Transverse colon (tissue), 4 donors: ENCODE data around the gene MEGF10. TPM values are rescaled to one million over a fixed set of nuclear protein-coding genes. Genes with fewer than 3 reads are reported as not detected.

ENCODE experiments used
- DNase-seq: peaks from one replicate; pipeline ENCODE4 v3.0.0-alpha.2; 2019
- H3K27ac ChIP-seq, 4 donors: fragments of 200-600 bp; sonication (generic); 2 replicates each; pipeline ENCODE4 v1.5.1; 2016 to 2018; ENCODE audit warnings: inconsistent platforms in 4 of 4
- H3K27me3 ChIP-seq: fragments of 200-600 bp; sonication (generic); 2 replicates; pipeline ENCODE4 v1.5.1; 2017; ENCODE audit warnings: inconsistent platforms
- H3K36me3 ChIP-seq, 4 donors: fragments of 200-600 bp; sonication (generic); 2 replicates each; pipeline ENCODE4 v1.5.1; 2017 to 2019; ENCODE audit warnings: inconsistent platforms in 4 of 4
- H3K4me1 ChIP-seq, 4 donors: fragments of 200-600 bp; sonication (generic); 2 replicates each; pipeline ENCODE4 v1.5.1; 2017 to 2020; ENCODE audit warnings: inconsistent platforms in 4 of 4
- H3K4me3 ChIP-seq, 4 donors: fragments of 200-600 bp; sonication (generic); 1 replicate in 1 of 4; 2 replicates in 3 of 4; pipeline versions ENCODE4 v1.5.1 to v1.6.1; 2017 to 2019; ENCODE audit warnings: inconsistent platforms in 4 of 4
- H3K9me3 ChIP-seq, 2 donors: fragments of 200-600 bp; sonication (generic); 2 replicates each; pipeline ENCODE4 v1.5.1; 2017 to 2019; ENCODE audit warnings: inconsistent platforms in 2 of 2
- EP300 ChIP-seq: sonication (generic); formaldehyde crosslinking; IDR thresholded peaks from one replicate; pipeline ENCODE4 v1.6.1; 2017; ENCODE audit warnings: antibody characterized with exemption, low read depth
- POLR2A ChIP-seq: fragments of 450-650 bp; IDR thresholded peaks from one replicate; pipeline ENCODE4 v1.6.1; 2016; ENCODE audit warnings: antibody characterized with exemption, mild to moderate bottlenecking, moderate library complexity
- POLR2AphosphoS5 ChIP-seq, 3 donors: sonication (generic); formaldehyde crosslinking; IDR thresholded peaks; one replicate each; pipeline ENCODE4 v1.6.1; 2016; ENCODE audit warnings: antibody characterized with exemption in 3 of 3
- WGBS, 2 donors: methylation state at CpG; one replicate each; pipeline ENCODE4 v1.1.5; 2018; ENCODE audit warnings: low coverage in 1 of 2; 5-methylcytosine and 5-hydroxymethylcytosine counted together
- in situ Hi-C, 4 donors: fragments of 200-750 bp; cut with MboI; loops; one replicate each; pipeline versions ENCODE4 v1.15.0 to v1.15.1; 2017; ENCODE audit warnings: low sequenced_read_pairs in 3 of 4, low pct_ligation_motif_present in 1 of 4, low pct_unique_long_range_greater_than_20kb in 1 of 4
- intact Hi-C: fragments of 100-400 bp; cut with DNase I; formaldehyde crosslinking; loops from one replicate; pipeline ENCODE4 v1.15.1; 2023; ENCODE audit warnings: low total_unique reads
- total RNA-seq, 4 donors: library from RNA; depleted of rRNA; stranded (reverse); fragments of >200 nt; gene quantifications; one replicate each; pipeline ENCODE4 v1.1.0, GENCODE V29; 2016
- TF ChIP-seq, protein P1 (sequence below), 5 experiments: fragments of 200-600 bp in 3 of 5; fragments of 450-650 bp in 2 of 5; sonication (generic) in 3 of 5; IDR thresholded peaks; 1 replicate in 2 of 5; 2 replicates in 3 of 5; pipeline ENCODE4 v1.5.1; 2016 to 2017; ENCODE audit warnings: antibody characterized with exemption in 5 of 5, inconsistent platforms in 3 of 5, mild to moderate bottlenecking in 2 of 5, moderate library complexity in 1 of 5

Gene MEGF10
- total RNA-seq, 4 donors from 2014 or later, result 0.68 to 3.0 (median 2.9) TPM; not detected in 1

DNA sequence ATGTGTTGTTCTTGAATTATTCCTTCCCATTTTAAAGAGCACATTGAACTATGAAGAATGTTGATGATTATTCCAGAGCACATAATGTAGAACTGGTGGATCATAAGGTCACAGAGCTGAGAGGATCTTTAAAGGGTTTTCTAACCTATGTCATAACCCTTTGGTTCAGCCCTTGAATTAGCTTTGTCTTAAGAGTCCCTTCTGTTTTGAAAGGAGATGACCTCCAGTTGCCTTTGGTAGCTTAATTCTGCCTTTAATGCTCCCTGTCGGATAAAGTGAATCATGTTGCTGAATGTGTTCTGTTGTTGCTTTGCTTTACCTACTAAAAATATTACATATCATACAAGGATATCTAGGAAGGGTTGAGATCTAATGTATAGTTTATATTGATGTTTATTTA, 127.8 kb downstream of the MEGF10 start:
- no peak overlapping the region for H3K27ac ChIP-seq
- no peak overlapping the region for H3K4me3 ChIP-seq
- no peaks in the 10 kb centered on the region for H3K36me3 ChIP-seq
- intact Hi-C loops, result loop anchor here (5.0 kb wide), 1 partner anchor 661 kb away; no protein-coding TSS in a partner anchor
- H3K9me3 ChIP-seq, result no peaks in the 10 kb centered on the region
- in situ Hi-C loops, result no loop called here
- H3K27me3 ChIP-seq, result no peaks in the 10 kb centered on the region
- no peaks in the 10 kb centered on the region for H3K4me1 ChIP-seq
- WGBS, 2 donors, result 80 to 87% methylated on average over 1 of the region's 1 CpG
- TF ChIP-seq EP300 (no peak), POLR2AphosphoS5 (IDR thresholded peaks at IDR 0.05) (no peak), POLR2A (no peak)
- TF ChIP-seq, protein P1, sequence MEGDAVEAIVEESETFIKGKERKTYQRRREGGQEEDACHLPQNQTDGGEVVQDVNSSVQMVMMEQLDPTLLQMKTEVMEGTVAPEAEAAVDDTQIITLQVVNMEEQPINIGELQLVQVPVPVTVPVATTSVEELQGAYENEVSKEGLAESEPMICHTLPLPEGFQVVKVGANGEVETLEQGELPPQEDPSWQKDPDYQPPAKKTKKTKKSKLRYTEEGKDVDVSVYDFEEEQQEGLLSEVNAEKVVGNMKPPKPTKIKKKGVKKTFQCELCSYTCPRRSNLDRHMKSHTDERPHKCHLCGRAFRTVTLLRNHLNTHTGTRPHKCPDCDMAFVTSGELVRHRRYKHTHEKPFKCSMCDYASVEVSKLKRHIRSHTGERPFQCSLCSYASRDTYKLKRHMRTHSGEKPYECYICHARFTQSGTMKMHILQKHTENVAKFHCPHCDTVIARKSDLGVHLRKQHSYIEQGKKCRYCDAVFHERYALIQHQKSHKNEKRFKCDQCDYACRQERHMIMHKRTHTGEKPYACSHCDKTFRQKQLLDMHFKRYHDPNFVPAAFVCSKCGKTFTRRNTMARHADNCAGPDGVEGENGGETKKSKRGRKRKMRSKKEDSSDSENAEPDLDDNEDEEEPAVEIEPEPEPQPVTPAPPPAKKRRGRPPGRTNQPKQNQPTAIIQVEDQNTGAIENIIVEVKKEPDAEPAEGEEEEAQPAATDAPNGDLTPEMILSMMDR (IDR thresholded peaks at IDR 0.05), result no peak
- DNase-seq, result no peak

- intact Hi-C loops, result loop anchor here (5.0 kb wide), 1 partner anchor 662 kb away; no protein-coding TSS in a partner anchor
- Histone ChIP-seq H3K27ac (no peak overlapping the region), H3K4me3 (no peak overlapping the region), H3K27me3 (no peaks in the 10 kb centered on the region), H3K36me3 (no peaks in the 10 kb centered on the region), H3K4me1 (no peaks in the 10 kb centered on the region), H3K9me3 (no peaks in the 10 kb centered on the region)
- in situ Hi-C loops, result no loop called here
- WGBS, 2 donors, result 50 to 82% methylated on average over 4 to 7 of the region's 7 CpGs
- DNase-seq, result no peak
- TF ChIP-seq, protein P1 (IDR thresholded peaks at IDR 0.05), result no peak
- no peak for TF ChIP-seq POLR2A
- TF ChIP-seq POLR2AphosphoS5 (IDR thresholded peaks at IDR 0.05), result no peak
- no peak for TF ChIP-seq EP300
Measured at GRCh38 chr5:127418974-127419682, 128.5 kb downstream of the MEGF10 start.

DNA sequence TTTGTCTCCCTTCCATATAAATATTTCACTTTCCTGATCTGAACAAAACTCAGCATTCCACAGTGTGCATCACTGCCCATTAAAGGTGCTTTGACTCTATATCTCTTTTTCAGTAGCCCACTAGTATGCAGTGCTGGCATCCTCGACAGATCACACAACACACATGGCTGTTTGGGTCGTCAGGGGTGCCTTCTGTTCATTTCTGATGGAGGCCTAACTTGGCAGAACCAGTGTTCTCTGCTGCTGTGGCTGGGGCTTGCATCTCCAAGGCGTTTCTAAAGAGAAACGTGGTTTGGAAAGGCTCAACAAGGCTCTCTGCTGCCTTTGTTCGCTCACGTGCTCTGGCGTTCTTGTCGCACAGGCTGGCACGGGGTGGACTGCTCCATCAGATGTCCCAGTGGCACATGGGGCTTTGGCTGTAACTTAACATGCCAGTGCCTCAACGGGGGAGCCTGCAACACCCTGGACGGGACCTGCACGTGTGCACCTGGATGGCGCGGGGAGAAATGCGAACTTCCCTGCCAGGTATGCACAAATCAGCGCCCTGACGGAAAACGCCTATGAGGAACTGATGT, 129.2 kb downstream of the MEGF10 start:
- H3K27ac ChIP-seq, result no peak overlapping the region
- in situ Hi-C loops (no loop called here), intact Hi-C loops (loop anchor here (5.0 kb wide), 1 partner anchor 662 kb away; no protein-coding TSS in a partner anchor)
- H3K4me3 ChIP-seq, result no peak overlapping the region
- H3K36me3 ChIP-seq, result no peaks in the 10 kb centered on the region
- no peaks in the 10 kb centered on the region for H3K4me1 ChIP-seq
- DNase-seq, result no peak
- TF ChIP-seq POLR2A (no peak), POLR2AphosphoS5 (IDR thresholded peaks at IDR 0.05) (no peak), EP300 (no peak)
- TF ChIP-seq, protein P1 (IDR thresholded peaks at IDR 0.05), result no peak
- H3K27me3 ChIP-seq, result no peaks in the 10 kb centered on the region
- H3K9me3 ChIP-seq, result no peaks in the 10 kb centered on the region
- 73 to 90% methylated on average over 3 to 18 of the region's 18 CpGs for WGBS, 2 donors

GRCh38 chr5:127420758-127421157, 130.2 kb downstream of the MEGF10 start:
- no peaks in the 10 kb centered on the region for H3K36me3 ChIP-seq
- H3K27me3 ChIP-seq, result no peaks in the 10 kb centered on the region
- DNase-seq, result no peak
- intact Hi-C loops (no loop called here), in situ Hi-C loops (no loop called here)
- TF ChIP-seq POLR2AphosphoS5 (IDR thresholded peaks at IDR 0.05) (no peak), EP300 (no peak), POLR2A (no peak)
- TF ChIP-seq, protein P1 (IDR thresholded peaks at IDR 0.05), result no peak
- H3K27ac ChIP-seq, result no peak overlapping the region
- H3K4me1 ChIP-seq, result no peaks in the 10 kb centered on the region
- WGBS, 2 donors, result 67 to 75% methylated on average over 3 of the region's 3 CpGs
- H3K4me3 ChIP-seq, result no peak overlapping the region
- H3K9me3 ChIP-seq, result no peaks in the 10 kb centered on the region
